Measurements from ENCODE around the gene C11orf42.
"Not testable (repeated sequence)": the region's sequence is repeated elsewhere in the genome, so short reads cannot be mapped to it uniquely, and the experiment has no call there.

C11orf42 gene

DNA sequence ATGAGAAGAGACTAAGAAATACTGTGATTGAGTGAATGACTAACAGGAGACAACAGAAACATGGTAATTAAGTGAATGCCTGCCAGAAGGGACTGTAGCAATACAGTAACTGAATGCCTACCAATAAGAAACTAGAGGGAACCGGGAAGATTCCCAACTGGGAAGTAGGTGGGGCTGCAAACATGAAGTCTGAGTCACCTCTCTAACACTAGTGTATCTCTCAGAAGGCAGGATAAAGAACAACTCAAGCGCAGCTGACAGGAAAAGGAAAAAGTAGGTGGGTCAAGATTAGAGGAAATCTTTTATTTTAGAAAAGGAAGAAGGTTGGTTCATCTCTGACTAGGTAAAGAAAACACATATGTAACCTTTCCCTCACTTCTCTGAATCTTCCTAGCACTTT is 14.0 kb downstream of the C11orf42 start:
- DNase-seq (ENCODE audit: low read depth, low spot score): peak; percentile 82

DNA sequence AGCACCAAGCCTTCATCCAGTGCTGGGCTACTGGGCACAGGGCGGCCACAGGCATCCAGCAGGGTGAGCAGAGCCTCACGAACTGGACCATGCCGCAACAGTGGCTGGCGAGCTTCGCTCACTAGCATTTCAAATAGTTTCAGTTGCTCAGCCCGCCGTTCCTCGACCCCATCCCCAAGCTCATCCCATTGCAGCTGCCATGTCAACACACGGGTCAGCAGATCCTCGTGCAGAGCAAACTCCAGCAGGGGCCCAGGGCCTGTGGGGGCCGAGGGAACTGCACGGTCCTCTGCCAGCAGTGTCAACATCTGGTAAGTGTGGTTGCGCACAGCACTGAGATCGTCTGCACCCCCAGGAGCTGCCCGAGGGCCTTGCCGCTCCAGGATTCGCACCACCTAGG is 18.5 kb downstream of the C11orf42 start:
- no peak for DNase-seq (ENCODE audit: low read depth, low spot score)

DNA sequence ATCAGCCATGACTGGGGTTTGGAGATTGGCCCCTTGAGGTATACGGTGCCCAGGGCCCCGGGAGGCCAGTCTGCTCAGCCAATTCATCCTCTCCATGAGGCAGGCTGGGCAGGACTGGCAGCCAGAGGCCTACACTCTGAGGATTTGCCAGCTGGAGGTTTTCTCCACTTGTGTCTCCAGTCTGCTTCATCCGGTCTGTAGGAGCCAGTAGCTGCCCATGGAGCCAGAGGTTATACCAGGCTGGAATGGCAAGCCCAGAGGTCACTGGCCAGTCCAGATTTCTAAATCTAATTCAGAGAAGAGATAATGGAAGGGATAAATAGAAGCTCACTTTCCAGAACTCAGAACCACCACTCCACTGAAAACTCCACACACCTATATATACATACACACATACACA is 19.1 kb downstream of the C11orf42 start:
- no peak for DNase-seq (ENCODE audit: low read depth, low spot score)

DNA sequence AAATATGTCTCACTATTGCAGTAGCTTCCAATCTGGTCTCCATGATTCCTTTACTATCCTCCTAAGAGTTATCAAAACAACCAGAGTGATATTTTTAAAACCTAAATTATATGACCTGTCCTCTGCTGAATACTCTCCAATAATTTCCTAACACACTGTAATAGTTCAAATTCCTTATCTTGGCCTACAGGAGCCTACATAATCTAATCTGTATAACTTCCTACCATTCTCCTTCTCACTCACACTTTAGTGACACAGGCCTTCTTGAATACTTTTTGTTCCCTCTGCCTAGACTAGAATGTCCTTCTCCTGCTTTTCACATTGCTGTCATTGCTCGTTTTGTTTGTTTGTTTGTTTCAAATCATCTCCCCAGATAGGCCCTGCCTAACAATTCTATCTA is 19.7 kb downstream of the C11orf42 start:
- no peak for DNase-seq (ENCODE audit: low read depth, low spot score)

DNA sequence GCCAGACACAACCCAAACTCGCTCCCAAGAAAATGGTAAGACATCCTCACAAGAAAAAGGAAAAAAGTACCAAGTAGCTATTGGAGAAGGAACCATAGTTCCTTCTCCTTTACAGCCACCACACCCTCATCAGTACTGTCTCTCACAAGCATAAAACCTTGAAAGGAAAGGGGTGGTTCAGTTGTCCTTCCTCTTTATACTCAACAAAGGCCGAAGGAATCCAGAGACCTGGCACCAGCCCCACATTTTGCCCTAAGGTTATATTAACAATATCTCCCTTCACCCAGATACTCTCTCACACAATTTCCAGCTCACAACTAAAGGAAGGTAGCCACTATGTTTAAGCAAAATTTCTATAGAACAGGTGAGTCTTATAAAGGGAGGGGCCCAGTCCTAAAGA is 20.5 kb downstream of the C11orf42 start:
- no peak for DNase-seq (ENCODE audit: low read depth, low spot score)

DNA sequence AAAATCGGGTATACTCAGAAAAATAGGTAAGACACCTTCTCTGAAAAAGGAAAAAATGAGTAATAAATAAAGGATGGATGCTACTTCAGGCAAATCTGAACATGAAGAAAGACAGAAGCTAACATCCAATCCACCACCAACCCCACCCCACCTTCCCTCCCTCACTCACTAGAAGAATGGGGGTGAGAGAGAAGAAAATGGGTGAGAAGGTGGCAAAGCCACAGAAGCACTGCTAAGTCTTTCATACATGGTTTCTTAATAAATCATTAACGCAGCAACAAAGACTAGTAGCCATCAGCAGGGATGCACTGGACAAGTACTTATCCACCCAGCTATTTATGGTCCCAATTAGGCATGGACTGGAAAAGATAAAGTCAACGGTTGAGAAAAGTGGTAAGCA is 23.2 kb downstream of the C11orf42 start:
- no peak for DNase-seq (ENCODE audit: low read depth, low spot score)

DNA sequence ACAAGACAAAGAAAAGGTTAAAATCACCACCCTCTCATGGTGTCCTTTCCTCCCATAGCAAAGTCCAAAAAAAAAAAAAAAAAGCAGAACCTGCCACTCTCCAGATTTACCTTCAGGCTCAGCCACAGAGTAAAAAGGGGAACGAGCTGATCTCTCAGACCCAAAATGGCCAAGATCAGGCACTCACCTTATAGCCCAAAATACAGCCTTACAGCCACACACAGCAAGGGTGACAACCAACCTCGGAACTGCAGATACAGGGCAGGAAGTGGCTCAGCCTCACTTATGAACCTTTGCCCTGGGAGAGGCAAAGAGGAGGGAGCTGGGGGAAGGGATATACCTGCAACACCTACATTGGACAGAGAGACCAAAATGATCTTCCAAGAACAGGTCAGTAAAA is 24.6 kb downstream of the C11orf42 start:
- no peak for DNase-seq (ENCODE audit: low read depth, low spot score)

DNA sequence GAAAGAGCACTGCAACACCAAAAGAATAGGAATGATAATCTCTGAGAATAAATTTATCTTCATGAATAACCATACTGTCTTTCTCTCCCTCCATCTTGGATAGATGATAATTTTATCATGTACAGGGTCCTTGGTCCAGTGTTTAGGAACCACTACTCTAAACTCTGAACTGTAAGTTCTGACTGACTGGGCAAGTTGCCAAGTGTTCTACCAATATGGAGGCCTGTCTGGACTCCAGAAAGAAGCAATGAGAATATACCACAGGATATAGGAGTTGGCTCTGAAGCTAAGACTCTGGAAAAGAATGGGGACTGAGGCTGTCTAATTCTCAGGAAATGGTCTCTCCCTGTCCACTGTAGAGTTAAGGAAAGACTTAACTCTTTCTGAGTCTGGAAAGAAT is 27.5 kb downstream of the C11orf42 start:
- DNase-seq (ENCODE audit: low read depth, low spot score): no peak

DNA sequence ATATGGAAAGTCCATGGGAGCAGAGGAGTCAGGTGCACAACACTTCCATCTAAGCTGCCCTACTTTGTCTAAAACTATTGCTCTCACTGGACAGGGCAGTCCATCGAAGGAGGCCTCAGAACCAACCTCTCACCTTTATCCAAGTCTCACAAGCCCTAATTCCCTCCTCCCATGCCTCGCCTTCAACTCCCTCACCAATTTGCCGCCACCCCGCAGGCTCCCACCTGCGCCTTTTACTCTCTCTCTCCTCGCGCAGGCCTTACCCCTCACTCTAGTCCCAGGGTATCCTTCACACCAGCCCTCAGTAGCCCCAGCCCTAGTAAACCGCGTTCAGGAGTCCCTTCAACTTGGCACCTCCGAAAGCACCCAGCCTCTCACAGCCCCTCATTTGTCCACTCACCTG is 28.6 kb downstream of the C11orf42 start:
- DNase-seq (ENCODE audit: low read depth, low spot score): no peak

DNA sequence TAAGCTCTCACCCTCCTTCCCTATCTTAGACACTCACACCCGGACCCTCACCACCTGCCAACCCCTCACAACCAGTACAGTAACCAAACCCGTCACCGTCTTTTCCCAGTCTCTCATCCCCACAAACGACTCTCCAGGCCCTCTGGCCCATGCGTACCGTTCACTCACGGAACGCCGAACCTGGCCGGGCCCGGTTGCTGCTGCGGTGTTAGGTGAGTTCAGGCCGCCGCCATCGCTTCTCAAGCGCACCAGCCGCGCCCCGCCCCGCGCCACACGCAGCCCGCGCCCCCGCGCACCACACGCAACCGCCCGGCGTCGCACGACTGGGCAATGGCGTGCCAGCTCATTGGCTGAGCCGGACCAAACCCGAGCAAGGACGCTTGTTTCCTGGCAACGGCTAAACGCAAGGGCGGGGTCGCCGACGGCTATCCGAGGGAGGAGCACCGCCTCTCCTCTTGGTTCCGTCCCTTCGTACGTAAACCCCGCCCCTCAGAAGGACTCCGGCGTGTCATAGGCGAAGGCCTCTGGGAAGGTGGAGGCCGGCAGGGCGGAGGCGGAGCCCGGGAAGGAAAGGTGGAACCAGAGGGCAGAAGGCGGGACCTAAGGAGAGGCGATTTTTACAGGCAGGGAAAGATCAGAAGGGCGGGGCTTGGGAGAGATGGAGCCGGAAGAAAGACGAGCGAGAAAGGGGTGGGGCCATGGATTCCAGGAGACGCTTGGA is 29.2 kb downstream of the C11orf42 start, which contains the start of gene FHIP1B:
TSS of gene FHIP1B (minus strand) at position 250 of the 721 bp plus-strand sequence. CDS start 10,120 bp downstream, outside the sequence.
- DNase-seq (ENCODE audit: low read depth, low spot score): peak; percentile 100

DNA sequence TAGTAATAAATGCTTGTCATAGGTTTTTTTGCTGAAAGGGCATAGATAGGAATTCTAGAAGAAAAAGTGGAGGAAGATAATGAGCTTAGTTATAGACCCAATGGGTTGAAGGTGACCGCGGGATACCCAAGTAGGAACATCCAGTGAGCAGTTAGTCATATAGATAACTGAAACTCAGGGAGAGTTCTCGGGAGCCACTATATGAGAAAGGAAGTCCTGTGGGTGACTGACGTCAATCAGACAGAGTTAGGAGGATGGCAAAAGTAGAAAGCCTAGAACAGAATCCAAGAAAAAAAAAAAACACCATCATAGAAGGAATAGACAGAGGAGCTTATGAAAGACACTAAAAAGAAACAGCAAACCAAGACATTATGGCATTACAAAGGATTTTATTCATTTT is 31.9 kb downstream of the C11orf42 start:
- DNase-seq (ENCODE audit: low read depth, low spot score): no peak

DNA sequence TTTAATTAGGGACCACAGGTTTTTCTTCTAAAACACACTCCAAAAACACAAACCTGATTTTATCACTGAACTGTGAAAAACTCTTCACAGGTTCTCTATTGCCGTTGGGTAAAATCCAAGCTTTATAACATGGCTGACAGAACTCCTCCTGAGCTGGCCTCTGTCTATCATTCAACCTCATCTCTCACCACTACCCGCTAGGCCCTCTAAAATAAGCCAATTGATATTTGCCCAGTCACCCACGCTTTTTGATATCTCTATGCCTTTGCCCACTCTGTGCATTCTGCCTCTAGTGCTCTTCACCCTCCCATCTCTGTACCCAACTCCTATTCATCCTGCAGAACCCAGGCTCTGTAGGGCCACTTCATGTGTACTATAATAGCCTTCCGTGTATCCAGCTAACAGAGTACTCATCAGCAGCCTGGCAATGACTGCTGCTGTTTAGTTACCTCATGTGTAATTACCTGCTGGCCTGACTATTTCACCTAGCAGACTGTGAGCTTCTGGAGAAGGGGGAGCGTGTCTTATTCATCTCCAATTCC is 32.5 kb downstream of the C11orf42 start:
- no peak for DNase-seq (ENCODE audit: low read depth, low spot score)

DNA sequence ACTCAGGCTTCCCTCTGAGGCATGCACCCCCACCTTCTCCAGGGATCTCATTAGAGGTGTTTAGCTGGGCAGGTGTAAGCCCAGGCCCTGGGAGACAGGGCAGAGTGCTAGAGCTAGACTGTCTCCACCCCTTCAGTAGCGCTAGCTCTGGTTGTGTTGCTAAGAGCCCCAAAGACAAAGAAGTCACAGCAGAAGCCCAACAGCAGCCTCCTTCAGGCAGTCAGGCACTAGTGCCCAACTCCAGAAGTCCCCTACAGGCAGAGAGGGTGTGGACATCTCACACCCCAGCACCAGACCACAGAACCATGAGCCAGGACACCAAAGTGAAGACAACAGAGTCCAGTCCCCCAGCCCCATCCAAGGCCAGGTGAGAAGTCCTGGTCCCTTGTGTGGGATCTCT is 33.5 kb downstream of the C11orf42 start, which contains the start of gene CNGA4:
TSS of gene CNGA4 (plus strand) at position 188 of the 400 bp plus-strand sequence. CDS start at position 306, 118 bp downstream.
- DNase-seq (ENCODE audit: low read depth, low spot score): no peak

DNA sequence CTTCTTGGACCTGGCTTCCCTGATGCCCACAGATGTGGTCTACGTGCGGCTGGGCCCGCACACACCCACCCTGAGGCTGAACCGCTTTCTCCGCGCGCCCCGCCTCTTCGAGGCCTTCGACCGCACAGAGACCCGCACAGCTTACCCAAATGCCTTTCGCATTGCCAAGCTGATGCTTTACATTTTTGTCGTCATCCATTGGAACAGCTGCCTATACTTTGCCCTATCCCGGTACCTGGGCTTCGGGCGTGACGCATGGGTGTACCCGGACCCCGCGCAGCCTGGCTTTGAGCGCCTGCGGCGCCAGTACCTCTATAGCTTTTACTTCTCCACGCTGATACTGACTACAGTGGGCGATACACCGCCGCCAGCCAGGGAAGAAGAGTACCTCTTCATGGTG is 34.8 kb downstream of the C11orf42 start:
- DNase-seq (ENCODE audit: low read depth, low spot score): no peak

DNA sequence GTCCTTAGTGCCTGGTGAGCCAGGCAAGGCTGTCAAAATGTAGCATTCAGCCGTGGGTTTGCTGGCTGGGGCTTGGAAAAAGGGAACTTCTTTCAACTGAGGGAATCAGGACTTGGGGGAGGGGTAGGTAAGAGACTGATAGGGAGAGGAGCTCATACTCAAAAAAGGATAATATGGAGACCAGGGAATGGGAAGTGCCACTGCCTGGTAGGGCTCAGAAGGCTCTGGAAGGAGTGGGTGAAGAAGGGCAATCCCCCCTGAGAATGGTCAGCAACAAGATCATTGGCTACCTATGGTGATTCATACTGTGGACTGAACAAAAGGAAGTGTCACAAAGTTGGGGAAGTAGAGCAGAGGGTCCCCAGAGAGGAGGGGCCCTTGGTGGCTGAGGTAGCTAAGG is 35.4 kb downstream of the C11orf42 start:
- DNase-seq (ENCODE audit: low read depth, low spot score): no peak

DNA sequence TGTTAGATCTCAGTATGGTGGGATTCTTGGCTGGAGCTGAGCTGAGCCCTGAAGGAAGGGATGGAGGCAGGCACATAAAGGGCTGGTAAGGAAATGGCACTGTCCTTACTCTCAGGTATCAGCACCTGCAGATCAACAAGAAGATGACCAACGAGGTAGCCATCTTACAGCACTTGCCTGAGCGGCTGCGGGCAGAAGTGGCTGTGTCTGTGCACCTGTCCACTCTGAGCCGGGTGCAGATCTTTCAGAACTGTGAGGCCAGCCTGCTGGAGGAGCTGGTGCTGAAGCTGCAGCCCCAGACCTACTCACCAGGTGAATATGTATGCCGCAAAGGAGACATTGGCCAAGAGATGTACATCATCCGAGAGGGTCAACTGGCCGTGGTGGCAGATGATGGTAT is 36.0 kb downstream of the C11orf42 start:
- no peak for DNase-seq (ENCODE audit: low read depth, low spot score)

DNA sequence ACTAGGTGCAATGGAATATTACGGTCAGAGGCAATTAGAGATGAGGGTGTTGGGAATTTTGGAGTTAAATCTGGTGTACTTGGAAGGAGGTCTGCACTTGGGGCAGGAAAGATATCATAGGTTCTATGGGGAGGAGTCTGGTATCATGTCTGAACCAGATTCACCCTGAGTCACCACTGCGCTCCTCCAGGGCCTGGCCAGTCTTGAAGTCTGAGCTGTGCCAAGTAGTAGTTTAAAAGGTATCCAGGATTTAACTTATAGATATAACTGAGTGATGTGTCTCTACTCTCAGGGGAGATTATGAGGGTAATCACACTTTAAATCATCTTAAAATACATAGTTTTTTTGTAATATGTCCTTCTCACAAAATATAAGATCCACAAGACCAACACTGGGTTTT is 40.2 kb downstream of the C11orf42 start:
- DNase-seq (ENCODE audit: low read depth, low spot score): no peak

DNA sequence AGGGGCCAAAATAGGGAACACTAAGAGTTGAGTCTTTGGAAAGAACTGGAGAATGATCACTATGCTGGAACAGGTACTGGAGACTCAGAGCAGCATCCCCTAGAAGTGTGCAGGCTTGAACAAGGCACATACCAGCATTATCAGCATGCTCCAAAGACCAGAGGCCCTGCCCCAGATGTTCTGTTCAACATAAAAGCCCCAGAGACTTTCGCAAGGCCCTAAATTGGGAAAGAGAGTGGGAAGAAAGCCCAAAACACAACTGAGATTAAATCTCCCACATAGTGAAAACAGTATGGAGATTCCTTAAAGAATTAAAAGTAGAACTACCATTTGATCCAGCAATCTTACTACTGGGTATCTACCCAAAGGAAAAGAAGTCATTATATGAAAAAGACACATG is 42.9 kb downstream of the C11orf42 start:
- DNase-seq (ENCODE audit: low read depth, low spot score): no peak

DNA sequence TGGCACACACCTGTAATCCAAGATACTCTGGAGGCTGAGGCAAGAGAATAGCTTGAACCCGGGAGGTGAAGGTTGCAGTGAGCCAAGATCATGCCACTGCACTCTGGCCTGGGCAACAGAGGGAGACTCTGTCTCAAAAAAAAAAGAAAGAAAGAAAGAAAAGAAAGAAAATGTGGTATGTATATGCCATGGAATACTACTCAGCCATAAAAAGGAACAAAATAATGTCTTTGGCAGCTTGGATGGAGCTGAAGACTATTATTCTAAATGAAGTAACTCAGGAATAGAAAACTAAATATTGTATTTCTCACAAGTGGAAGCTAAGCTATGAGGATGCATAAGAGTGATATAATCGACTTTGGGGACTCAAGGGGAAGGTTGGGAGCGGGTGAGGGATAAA is 43.5 kb downstream of the C11orf42 start:
- DNase-seq (ENCODE audit: low read depth, low spot score): not testable (repeated sequence)

DNA sequence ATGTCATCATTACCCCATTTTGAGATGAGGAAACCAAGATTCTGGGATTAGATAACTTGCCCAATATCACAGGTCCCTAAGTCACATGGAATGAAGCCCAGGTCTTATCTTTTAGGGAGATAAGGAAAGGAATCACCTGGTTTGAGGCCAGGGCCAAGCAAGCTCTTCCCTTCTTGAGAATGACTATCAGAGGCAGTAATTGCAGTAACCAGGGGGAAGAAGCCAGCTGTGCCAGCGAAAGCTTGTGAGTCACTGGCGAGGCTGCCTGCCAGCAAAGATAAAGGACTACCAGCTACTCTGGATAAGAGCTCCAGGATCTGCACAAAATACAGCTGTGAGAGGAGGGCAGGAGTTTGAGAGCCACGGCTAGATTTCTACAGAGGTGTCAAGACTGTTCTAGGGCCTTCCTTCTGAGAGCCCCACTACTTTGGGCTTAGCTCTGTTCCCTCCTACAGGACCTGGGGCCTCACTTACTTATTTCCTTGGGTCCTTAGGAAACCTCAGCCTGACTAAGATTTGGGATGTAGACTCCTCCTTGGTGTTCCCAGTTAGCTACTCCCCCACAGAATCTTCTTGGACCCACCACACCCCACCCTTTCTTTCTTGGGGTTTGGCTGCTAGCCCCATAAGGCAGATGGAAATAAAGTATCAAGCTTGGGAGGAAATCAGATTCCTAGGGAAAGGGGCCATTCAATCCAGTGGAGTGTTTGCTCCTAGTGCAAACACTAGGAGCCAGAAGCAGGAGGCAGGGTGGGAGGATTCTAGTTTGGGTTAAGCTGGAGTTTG is 44.6 kb downstream of the C11orf42 start:
- peak; percentile 77 for DNase-seq (ENCODE audit: low read depth, low spot score)

DNA sequence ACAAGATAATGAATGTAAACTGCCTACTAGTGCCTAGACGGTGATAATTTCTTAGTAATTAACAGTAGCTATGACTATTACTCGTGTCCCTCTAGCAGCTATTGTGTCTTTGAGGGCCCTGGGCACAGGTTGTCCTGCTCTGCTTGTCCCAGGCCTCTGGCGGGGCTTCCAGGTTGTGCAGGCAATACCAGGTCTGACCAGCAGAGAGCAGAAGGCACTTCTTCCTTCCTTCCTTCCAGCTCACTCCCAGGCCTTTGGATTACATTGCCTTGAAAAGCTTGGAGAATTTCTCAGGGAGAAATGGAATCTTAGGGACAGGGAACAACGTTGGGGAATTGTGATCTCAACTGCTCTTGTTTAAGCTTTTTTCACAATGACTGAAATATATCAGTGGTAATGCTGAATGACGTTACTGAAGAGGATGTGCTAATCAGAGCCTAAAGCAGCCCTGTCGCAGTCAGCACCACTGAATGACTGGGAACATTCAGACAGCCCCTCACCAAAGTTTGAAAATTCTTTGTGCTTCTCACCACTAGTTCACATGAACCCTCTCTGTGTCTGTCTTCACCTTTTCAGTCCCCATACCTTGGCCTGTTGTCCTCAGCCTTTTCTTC is 45.9 kb downstream of the C11orf42 start:
- peak; percentile 83 for DNase-seq (ENCODE audit: low read depth, low spot score)

DNA sequence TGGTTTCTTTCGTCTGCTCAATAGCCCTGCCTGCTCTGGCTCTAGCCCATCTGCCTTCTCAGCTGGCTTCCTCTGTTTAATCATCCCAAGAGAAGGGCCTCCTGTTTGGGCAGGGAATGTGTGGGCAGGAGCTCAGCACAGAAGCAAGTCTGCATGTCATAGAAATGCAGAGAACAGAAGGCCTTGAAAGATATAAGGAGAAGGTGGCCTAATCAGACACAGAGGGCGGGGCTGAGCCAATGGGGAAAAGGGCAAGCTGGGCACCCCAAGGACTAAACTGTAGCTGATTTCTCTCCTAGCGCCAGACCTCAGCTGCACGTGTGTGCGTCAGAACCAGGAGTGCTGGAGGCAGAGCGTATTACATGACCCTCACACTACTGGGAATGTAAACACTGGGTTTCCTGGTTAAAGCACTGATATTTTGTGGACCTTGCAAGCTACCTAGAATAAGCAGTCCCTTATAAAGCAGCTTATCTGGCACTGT is 46.7 kb downstream of the C11orf42 start:
- no peak for DNase-seq (ENCODE audit: low read depth, low spot score)

Measured in astrocyte of the hippocampus (primary cell).